SK-N-SH (cell line): ENCODE measurements around the gene CD248. TPM values are rescaled to one million over a fixed set of nuclear protein-coding genes. Genes with fewer than 3 reads are reported as not detected.

ENCODE experiments used
- CTCF ChIA-PET: fragments of 300-600, 350-600 bp; formaldehyde crosslinking; extraction: SDS; loops from one replicate; lab custom pipeline; 2021; lab: Yijun Ruan, JAX
- POLR2A ChIA-PET: fragments of 350-600 bp; sonication (Branson Sonifier 250); formaldehyde crosslinking; extraction: SDS; loops from one replicate; lab custom pipeline; 2020; ENCODE audit warnings: antibody characterized with exemption, inconsistent platforms; lab: Yijun Ruan, JAX
- DNase-seq: peaks from one replicate; pipeline ENCODE4 v3.0.0; 2012
- H2AFZ ChIP-seq: fragments of 200-600 bp; sonication (generic); 2 replicates; pipeline ENCODE4 v1.8.1; 2016; ENCODE audit warnings: antibody characterized with exemption, mild to moderate bottlenecking, low read depth
- H3F3A ChIP-seq: fragments of 200-600 bp; sonication (generic); replicated peaks from 2 replicates; pipeline ENCODE3; 2016; ENCODE audit warnings: antibody characterized with exemption, mild to moderate bottlenecking; ENCODE audit not compliant: insufficient read depth
- H3K27ac ChIP-seq, 2 experiments: fragments of 200-500 bp in 1 of 2; fragments of 200-600 bp in 1 of 2; sonication (Bioruptor generic) in 1 of 2; sonication (generic), shearing (Covaris generic) in 1 of 2; 2 replicates each; pipeline versions ENCODE4 v1.5.1 to v1.6.1; 2014 to 2016; ENCODE audit warnings: low read depth in 2 of 2, inconsistent platforms in 1 of 2, low read length in 1 of 2, mild to moderate bottlenecking in 1 of 2, mixed read lengths in 1 of 2
- H3K27me3 ChIP-seq: fragments of 200-600 bp; sonication (generic), shearing (Covaris generic); 2 replicates; pipeline ENCODE4 v1.6.1; 2016; ENCODE audit warnings: mixed run types; ENCODE audit not compliant: insufficient read depth
- H3K36me3 ChIP-seq, 2 experiments: fragments of 200-500 bp in 1 of 2; fragments of 200-600 bp in 1 of 2; sonication (Bioruptor generic) in 1 of 2; sonication (generic) in 1 of 2; replicated peaks in 1 of 2; 2 replicates each; pipeline versions ENCODE3 to v1.5.1; 2014 to 2016; ENCODE audit warnings: low read length in 1 of 2, mild to moderate bottlenecking in 1 of 2; ENCODE audit not compliant: insufficient read depth in 2 of 2, control insufficient read depth in 1 of 2
- H3K4me1 ChIP-seq, 2 experiments: fragments of 200-500 bp in 1 of 2; fragments of 200-600 bp in 1 of 2; sonication (Bioruptor generic) in 1 of 2; sonication (generic), shearing (Covaris generic) in 1 of 2; 2 replicates each; pipeline versions ENCODE4 v1.5.1 to v1.6.1; 2014 to 2016; ENCODE audit warnings: low read depth in 1 of 2, low read length in 1 of 2, mixed run types in 1 of 2; ENCODE audit not compliant: insufficient read depth in 2 of 2, control insufficient read depth in 1 of 2
- H3K4me2 ChIP-seq: fragments of 200-600 bp; sonication (generic), shearing (Covaris generic); 2 replicates; pipeline ENCODE4 v1.6.1; 2017; ENCODE audit warnings: mixed run types
- H3K4me3 ChIP-seq, 2 experiments: fragments of 200-500 bp in 1 of 2; fragments of 200-600 bp in 1 of 2; sonication (Bioruptor generic) in 1 of 2; sonication (generic), shearing (Covaris generic) in 1 of 2; 2 replicates each; pipeline versions ENCODE4 v1.5.1 to v1.8.1; 2014 to 2016; ENCODE audit warnings: low read depth in 2 of 2, inconsistent platforms in 1 of 2, low read length in 1 of 2, mild to moderate bottlenecking in 1 of 2, mixed read lengths in 1 of 2, moderate library complexity in 1 of 2
- H3K79me2 ChIP-seq: fragments of 200-600 bp; sonication (generic); 2 replicates; pipeline ENCODE4 v1.8.1; 2017; ENCODE audit warnings: mild to moderate bottlenecking; ENCODE audit not compliant: insufficient read depth
- H3K9ac ChIP-seq: fragments of 200-600 bp; sonication (generic); 2 replicates; pipeline ENCODE4 v1.6.1; 2017; ENCODE audit warnings: mixed run types
- H3K9me2 ChIP-seq: fragments of 200-600 bp; sonication (generic); 2 replicates; pipeline ENCODE4 v1.6.1; 2017; ENCODE audit warnings: mixed run types
- H3K9me3 ChIP-seq: fragments of 200-600 bp; sonication (generic); 2 replicates; pipeline ENCODE4 v1.6.1; 2017; ENCODE audit warnings: mixed run types, mild to moderate bottlenecking, moderate library complexity
- H4K20me1 ChIP-seq: fragments of 200-600 bp; sonication (generic); 2 replicates; pipeline ENCODE4 v1.6.1; 2017; ENCODE audit warnings: mild to moderate bottlenecking, mixed run types; ENCODE audit not compliant: insufficient read depth
- CHD2 ChIP-seq: fragments of 150-350 bp; IDR thresholded peaks from 2 replicates; pipeline ENCODE4 v1.6.1; 2018; ENCODE audit warnings: low read length; ENCODE audit not compliant: partially characterized antibody
- CTCF ChIP-seq: fragments of 200-600 bp; sonication (generic); IDR thresholded peaks from 2 replicates; pipeline ENCODE4 v1.6.1; 2017; ENCODE audit warnings: antibody characterized with exemption, mild to moderate bottlenecking, moderate library complexity
- ELF1 ChIP-seq: IDR thresholded peaks from 2 replicates; pipeline ENCODE4 v1.4.0; 2012
- FOSL2 ChIP-seq: IDR thresholded peaks from 2 replicates; pipeline ENCODE4 v1.4.0; 2012; ENCODE audit warnings: low read depth, mild to moderate bottlenecking, moderate library complexity, borderline replicate concordance
- FOXJ3 ChIP-seq: sonication (generic); formaldehyde crosslinking; IDR thresholded peaks from 2 replicates; pipeline ENCODE4 v1.5.1; 2020; ENCODE audit warnings: mild to moderate bottlenecking, missing genetic modification reagents
- FOXM1 ChIP-seq: IDR thresholded peaks from 2 replicates; pipeline ENCODE4 v1.4.0; 2012; ENCODE audit warnings: low read depth, mild to moderate bottlenecking
- GATA2 ChIP-seq: sonication (generic); formaldehyde crosslinking; IDR thresholded peaks from 2 replicates; pipeline ENCODE4 v1.5.0; 2020; ENCODE audit warnings: mild to moderate bottlenecking, missing genetic modification reagents
- JUND ChIP-seq: IDR thresholded peaks from 2 replicates; pipeline ENCODE4 v1.4.0; 2012
- MXI1 ChIP-seq: IDR thresholded peaks from 2 replicates; pipeline ENCODE4 v1.6.1; 2012; ENCODE audit warnings: mild to moderate bottlenecking, low read depth, low read length, improper control_type of control experiment
- NFIC ChIP-seq: IDR thresholded peaks from 2 replicates; pipeline ENCODE4 v1.4.0; 2012; ENCODE audit warnings: borderline replicate concordance
- RCOR1 ChIP-seq: fragments of 150-350 bp; IDR thresholded peaks from 2 replicates; pipeline ENCODE4 v1.6.1; 2017; ENCODE audit warnings: antibody characterized with exemption, low read length
- RFX5 ChIP-seq: IDR thresholded peaks from 2 replicates; pipeline ENCODE4 v1.6.1; 2012; ENCODE audit warnings: mild to moderate bottlenecking, improper control_type of control experiment, low read length
- RXRA ChIP-seq: IDR thresholded peaks from 2 replicates; pipeline ENCODE4 v1.4.0; 2012; ENCODE audit warnings: low read depth, mild to moderate bottlenecking, borderline replicate concordance
- SIN3A ChIP-seq: IDR thresholded peaks from 2 replicates; pipeline ENCODE4 v1.6.1; 2012; ENCODE audit warnings: low read depth, mild to moderate bottlenecking, low read length, moderate library complexity, borderline replicate concordance
- TAF1 ChIP-seq: IDR thresholded peaks from 2 replicates; pipeline ENCODE4 v1.6.1; 2012; ENCODE audit warnings: low read depth, mild to moderate bottlenecking, low read length, moderate library complexity, borderline replicate concordance
- TCF12 ChIP-seq: IDR thresholded peaks from 2 replicates; pipeline ENCODE4 v1.4.0; 2012
- TEAD4 ChIP-seq: IDR thresholded peaks from 2 replicates; pipeline ENCODE4 v1.4.0; 2012; ENCODE audit warnings: mild to moderate bottlenecking, borderline replicate concordance; ENCODE audit not compliant: insufficient read depth
- ZBTB33 ChIP-seq: IDR thresholded peaks from 2 replicates; pipeline ENCODE4 v1.4.0; 2012; ENCODE audit warnings: low read depth, borderline replicate concordance
- WGBS: methylation state at CpG from one replicate; pipeline ENCODE4 v1.1.6; 2017; ENCODE audit warnings: low lambda C conversion rate; 5-methylcytosine and 5-hydroxymethylcytosine counted together
- polyA plus RNA-seq, 3 experiments: library from polyadenylated mRNA; depleted of rRNA; stranded (reverse); fragments of >200 nt; gene quantifications; 2 replicates each; pipeline ENCODE4 v1.2.3, GENCODE V29; 2012
- TF ChIP-seq, protein P1 (sequence below): IDR thresholded peaks from 2 replicates; pipeline ENCODE4 v1.6.1; 2012; ENCODE audit warnings: mild to moderate bottlenecking, low read depth, low read length, moderate library complexity

CD248 gene
- polyA plus RNA-seq, 1 of the 3 experiments (the other 2 are of a cell fraction), result 7.7 TPM

- peaks cover 33% of the 10 kb centered on the region; the same call in 1 of the 2 replicates for H3K79me2 ChIP-seq
- ChIA-PET POLR2A (interaction anchor here (4.2 kb wide), 1 partner anchor 23 kb away, joined by 19 read pairs; no protein-coding TSS in a partner anchor), CTCF (interaction anchor here (1.6 to 6.2 kb wide), 4 partner anchors 9 to 45 kb away, joined by 3 to 63 read pairs (median 21); partner anchors contain the start of gene RIN1)
These were observed 26.6 kb downstream of the CD248 start for GRCh38 chr11:66290330-66290621.

More at GRCh38 chr11:66290330-66290621, 26.6 kb downstream of the CD248 start:
- H3K27ac ChIP-seq, result no peak overlapping the region; a peak in 1 of 4 replicates
- no peaks in the 10 kb centered on the region for H4K20me1 ChIP-seq
- no peak overlapping the region for H2AFZ ChIP-seq
- H3K27me3 ChIP-seq, result no peaks in the 10 kb centered on the region
- H3K4me3 ChIP-seq, result peak overlapping the region; percentile 84 to 90; a peak in 2 of 4 replicates
- no peak overlapping the region for H3K9ac ChIP-seq
- peaks cover 7 to 36% of the 10 kb centered on the region in 2 experiments; a peak in 2 of 4 replicates for H3K4me1 ChIP-seq
- peaks cover 0 to 11% of the 10 kb centered on the region in 2 experiments for H3K36me3 ChIP-seq
- 95% methylated on average over 2 of the region's 2 CpGs for WGBS
- DNase-seq, result no peak
- no peaks in the 10 kb centered on the region for H3K9me2 ChIP-seq
- peak overlapping the region; percentile 94 for H3K4me2 ChIP-seq
- peaks cover 9% of the 10 kb centered on the region for H3F3A ChIP-seq
- no peaks in the 10 kb centered on the region for H3K9me3 ChIP-seq
- TF ChIP-seq, protein P1, sequence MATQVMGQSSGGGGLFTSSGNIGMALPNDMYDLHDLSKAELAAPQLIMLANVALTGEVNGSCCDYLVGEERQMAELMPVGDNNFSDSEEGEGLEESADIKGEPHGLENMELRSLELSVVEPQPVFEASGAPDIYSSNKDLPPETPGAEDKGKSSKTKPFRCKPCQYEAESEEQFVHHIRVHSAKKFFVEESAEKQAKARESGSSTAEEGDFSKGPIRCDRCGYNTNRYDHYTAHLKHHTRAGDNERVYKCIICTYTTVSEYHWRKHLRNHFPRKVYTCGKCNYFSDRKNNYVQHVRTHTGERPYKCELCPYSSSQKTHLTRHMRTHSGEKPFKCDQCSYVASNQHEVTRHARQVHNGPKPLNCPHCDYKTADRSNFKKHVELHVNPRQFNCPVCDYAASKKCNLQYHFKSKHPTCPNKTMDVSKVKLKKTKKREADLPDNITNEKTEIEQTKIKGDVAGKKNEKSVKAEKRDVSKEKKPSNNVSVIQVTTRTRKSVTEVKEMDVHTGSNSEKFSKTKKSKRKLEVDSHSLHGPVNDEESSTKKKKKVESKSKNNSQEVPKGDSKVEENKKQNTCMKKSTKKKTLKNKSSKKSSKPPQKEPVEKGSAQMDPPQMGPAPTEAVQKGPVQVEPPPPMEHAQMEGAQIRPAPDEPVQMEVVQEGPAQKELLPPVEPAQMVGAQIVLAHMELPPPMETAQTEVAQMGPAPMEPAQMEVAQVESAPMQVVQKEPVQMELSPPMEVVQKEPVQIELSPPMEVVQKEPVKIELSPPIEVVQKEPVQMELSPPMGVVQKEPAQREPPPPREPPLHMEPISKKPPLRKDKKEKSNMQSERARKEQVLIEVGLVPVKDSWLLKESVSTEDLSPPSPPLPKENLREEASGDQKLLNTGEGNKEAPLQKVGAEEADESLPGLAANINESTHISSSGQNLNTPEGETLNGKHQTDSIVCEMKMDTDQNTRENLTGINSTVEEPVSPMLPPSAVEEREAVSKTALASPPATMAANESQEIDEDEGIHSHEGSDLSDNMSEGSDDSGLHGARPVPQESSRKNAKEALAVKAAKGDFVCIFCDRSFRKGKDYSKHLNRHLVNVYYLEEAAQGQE, result no peak
- no peak for TF ChIP-seq RCOR1
- TF ChIP-seq RFX5, result no peak
- TF ChIP-seq ZBTB33, result no peak
- TF ChIP-seq TCF12, result no peak
- no peak for TF ChIP-seq ELF1
- no peak for TF ChIP-seq NFIC
- TF ChIP-seq FOXJ3, result no peak
- TF ChIP-seq TAF1, result no peak
- TF ChIP-seq CTCF, result no peak
- TF ChIP-seq RXRA, result no peak
- no peak for TF ChIP-seq FOSL2
- TF ChIP-seq SIN3A, result no peak
- TF ChIP-seq JUND, result no peak
- TF ChIP-seq GATA2 (CRISPR knock-in tag), result no peak
- TF ChIP-seq CHD2, result no peak
- no peak for TF ChIP-seq MXI1
- no peak for TF ChIP-seq TEAD4
- TF ChIP-seq FOXM1, result no peak
